Uterus (tissue), 4 donors: ENCODE results near the gene EML6. TPM values are rescaled to one million over a fixed set of nuclear protein-coding genes. Genes with fewer than 3 reads are reported as not detected.

Experiments used
- DNase-seq, 2 donors: peaks; one replicate each; pipeline ENCODE4 v3.0.0-alpha.2; 2019 to 2020
- H3K27ac ChIP-seq, 2 donors: fragments of 200-600 bp; sonication (generic); 1 replicate in 1 of 2; 2 replicates in 1 of 2; pipeline ENCODE4 v1.5.1; 2016 to 2018
- H3K27me3 ChIP-seq, 2 donors: fragments of 200-600 bp; sonication (generic); one replicate each; pipeline ENCODE4 v1.5.1; 2018 to 2019; ENCODE audit warnings: control low read depth in 1 of 2
- H3K36me3 ChIP-seq, 2 donors: fragments of 200-600 bp; sonication (generic); one replicate each; pipeline ENCODE4 v1.5.1; 2019; ENCODE audit warnings: control low read depth in 1 of 2
- H3K4me1 ChIP-seq, 2 donors: fragments of 200-600 bp; sonication (generic); one replicate each; pipeline ENCODE4 v1.5.1; 2018 to 2019; ENCODE audit warnings: control low read depth in 1 of 2
- H3K4me3 ChIP-seq, 2 donors: fragments of 200-600 bp; sonication (generic); 1 replicate in 1 of 2; 2 replicates in 1 of 2; pipeline ENCODE4 v1.5.1; 2018 to 2019; ENCODE audit warnings: mild to moderate bottlenecking in 1 of 2
- H3K9me3 ChIP-seq, 2 donors: fragments of 200-600 bp; sonication (generic); one replicate each; pipeline ENCODE4 v1.5.1; 2019; ENCODE audit warnings: control low read depth in 1 of 2
- CTCF ChIP-seq, 4 experiments: fragments of 200-600 bp in 2 of 4; fragments of 450-650 bp in 2 of 4; sonication (generic) in 2 of 4; IDR thresholded peaks; one replicate each; pipeline ENCODE4 v1.5.1; 2016 to 2019; ENCODE audit warnings: antibody characterized with exemption in 4 of 4, mild to moderate bottlenecking in 2 of 4, moderate library complexity in 1 of 4
- POLR2A ChIP-seq, 2 donors: fragments of 450-650 bp; IDR thresholded peaks; one replicate each; pipeline ENCODE4 v1.6.1; 2016; ENCODE audit warnings: antibody characterized with exemption in 2 of 2, mild to moderate bottlenecking in 1 of 2, moderate library complexity in 1 of 2
- intact Hi-C: fragments of 100-400 bp; cut with DNase I; formaldehyde crosslinking; loops from one replicate; pipeline ENCODE4 v1.15.1; 2023; ENCODE audit warnings: low total_unique reads
- total RNA-seq, 4 donors: library from RNA; depleted of rRNA in 3 of 4; stranded (reverse); fragments of >200 nt in 3 of 4; gene quantifications; one replicate each; pipeline versions ENCODE4 v1.1.0 to v1.2.4, GENCODE V29; 2014 to 2023
- donor health status: DM: yes; HTN: yes; CAD: no.

Gene EML6
- total RNA-seq, 4 donors from 2014 or later: 0.26 to 2.4 (median 1.5) TPM

- intact Hi-C loops: no loop called here
- no peaks in the 10 kb centered on the region for H3K36me3 ChIP-seq
- no peak for DNase-seq
- H3K4me3 ChIP-seq: no peak overlapping the region
- no peak overlapping the region for H3K27ac ChIP-seq
- TF ChIP-seq POLR2A (IDR thresholded peaks at IDR 0.05) (no peak), CTCF (IDR thresholded peaks at IDR 0.05) (no peak)
- H3K4me1 ChIP-seq: no peaks in the 10 kb centered on the region
- H3K27me3 ChIP-seq: no peaks in the 10 kb centered on the region
- H3K9me3 ChIP-seq: no peaks in the 10 kb centered on the region
Observed at GRCh38 chr2:54863660-54864059, 140.2 kb downstream of the EML6 start.

GRCh38 chr2:54864096-54864495, 140.6 kb downstream of the EML6 start:
- TF ChIP-seq CTCF (IDR thresholded peaks at IDR 0.05) (no peak), POLR2A (IDR thresholded peaks at IDR 0.05) (no peak)
- no peak for DNase-seq
- Histone ChIP-seq H3K27ac (no peak overlapping the region), H3K4me1 (no peaks in the 10 kb centered on the region), H3K9me3 (no peaks in the 10 kb centered on the region), H3K27me3 (no peaks in the 10 kb centered on the region), H3K36me3 (no peaks in the 10 kb centered on the region), H3K4me3 (no peak overlapping the region)
- intact Hi-C loops: no loop called here

GRCh38 chr2:54864727-54865126, 141.3 kb downstream of the EML6 start:
- H3K27me3 ChIP-seq: no peaks in the 10 kb centered on the region
- H3K9me3 ChIP-seq: no peaks in the 10 kb centered on the region
- no peak overlapping the region for H3K27ac ChIP-seq
- no peaks in the 10 kb centered on the region for H3K4me1 ChIP-seq
- no peak overlapping the region for H3K4me3 ChIP-seq
- no peaks in the 10 kb centered on the region for H3K36me3 ChIP-seq
- no peak for TF ChIP-seq CTCF (IDR thresholded peaks at IDR 0.05)
- DNase-seq: no peak
- intact Hi-C loops: no loop called here

- intact Hi-C loops: no loop called here
- DNase-seq: no peak
Observed at GRCh38 chr2:54866179-54866578, 142.7 kb downstream of the EML6 start.

GRCh38 chr2:54866868-54867267, 143.4 kb downstream of the EML6 start:
- Histone ChIP-seq H3K9me3 (no peaks in the 10 kb centered on the region), H3K4me1 (no peaks in the 10 kb centered on the region), H3K27me3 (no peaks in the 10 kb centered on the region), H3K36me3 (no peaks in the 10 kb centered on the region), H3K27ac (no peak overlapping the region), H3K4me3 (no peak overlapping the region)
- DNase-seq: no peak
- TF ChIP-seq CTCF (IDR thresholded peaks at IDR 0.05) (no peak), POLR2A (IDR thresholded peaks at IDR 0.05) (no peak)
- intact Hi-C loops: no loop called here

More at GRCh38 chr2:54866179-54866578, 142.7 kb downstream of the EML6 start:
- no peaks in the 10 kb centered on the region for H3K27me3 ChIP-seq
- H3K9me3 ChIP-seq: no peaks in the 10 kb centered on the region
- no peaks in the 10 kb centered on the region for H3K4me1 ChIP-seq
- no peaks in the 10 kb centered on the region for H3K36me3 ChIP-seq
- TF ChIP-seq POLR2A (IDR thresholded peaks at IDR 0.05) (no peak), CTCF (IDR thresholded peaks at IDR 0.05) (no peak)
- H3K27ac ChIP-seq: no peak overlapping the region
- no peak overlapping the region for H3K4me3 ChIP-seq
